SK-N-SH treated with all-trans-retinoic acid at 6 μM for 48 hours (cell line): ENCODE data around the gene SNCB.

Experiments
- ESRRG ChIP-seq: fragments of 250-450 bp; sonication (Bioruptor Pico); IDR thresholded peaks from 2 replicates; pipeline ENCODE4 v1.6.1; 2021; ENCODE audit warnings: mild to moderate bottlenecking
- GLIS3 ChIP-seq: fragments of 250-450 bp; sonication (Bioruptor Pico); IDR thresholded peaks from 2 replicates; pipeline ENCODE4 v1.5.0; 2020; ENCODE audit warnings: mild to moderate bottlenecking, moderate library complexity
- ZFP30 ChIP-seq: fragments of 450-650 bp; formaldehyde crosslinking; IDR thresholded peaks from 2 replicates; pipeline ENCODE4 v1.5.0; 2022; ENCODE audit warnings: mild to moderate bottlenecking, moderate library complexity
- TF ChIP-seq, protein P1 (sequence below): fragments of 250-450 bp; sonication (Bioruptor Pico); IDR thresholded peaks from 2 replicates; pipeline ENCODE4 v1.5.1; 2020; ENCODE audit warnings: low read depth, mild to moderate bottlenecking, moderate library complexity

DNA sequence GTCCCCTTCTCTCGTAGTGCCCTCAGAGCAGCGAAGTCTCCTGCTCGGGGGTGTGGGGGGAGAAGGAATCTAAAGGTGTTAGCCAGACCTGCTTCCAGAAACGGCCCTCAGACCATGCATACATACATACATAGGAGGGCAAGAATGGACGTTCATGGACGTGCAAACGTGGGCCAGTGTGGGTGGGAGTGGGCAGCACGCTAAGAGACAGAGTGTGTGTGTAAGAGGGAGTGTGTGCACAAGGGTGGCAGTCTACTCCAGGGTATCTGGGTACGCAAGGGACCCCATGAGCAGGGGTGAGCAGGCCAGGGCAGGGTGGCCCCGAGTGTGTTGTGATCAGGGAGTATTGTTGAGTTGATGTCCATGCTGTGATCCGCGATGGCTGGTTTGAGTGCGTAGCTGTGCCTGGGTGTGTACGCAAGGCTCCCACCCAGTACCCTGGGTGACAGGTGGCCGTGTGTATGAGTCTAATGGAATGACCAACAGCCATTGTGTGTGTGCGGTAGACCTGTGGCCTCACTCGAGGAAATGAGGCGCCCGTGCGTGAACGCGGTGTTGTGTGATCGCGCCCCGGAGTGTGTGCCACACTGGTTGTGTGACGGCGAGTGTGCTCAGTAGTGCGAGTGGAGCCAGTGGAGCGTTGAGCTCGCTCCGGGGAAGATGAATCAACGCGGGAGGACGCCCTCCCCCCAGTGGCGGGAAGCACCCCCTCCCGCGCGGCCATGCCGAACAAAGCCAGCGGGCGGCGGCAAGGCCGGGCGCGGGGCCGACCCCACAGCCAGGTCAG lies 21.2 kb downstream of the SNCB start:
- TF ChIP-seq, protein P1, sequence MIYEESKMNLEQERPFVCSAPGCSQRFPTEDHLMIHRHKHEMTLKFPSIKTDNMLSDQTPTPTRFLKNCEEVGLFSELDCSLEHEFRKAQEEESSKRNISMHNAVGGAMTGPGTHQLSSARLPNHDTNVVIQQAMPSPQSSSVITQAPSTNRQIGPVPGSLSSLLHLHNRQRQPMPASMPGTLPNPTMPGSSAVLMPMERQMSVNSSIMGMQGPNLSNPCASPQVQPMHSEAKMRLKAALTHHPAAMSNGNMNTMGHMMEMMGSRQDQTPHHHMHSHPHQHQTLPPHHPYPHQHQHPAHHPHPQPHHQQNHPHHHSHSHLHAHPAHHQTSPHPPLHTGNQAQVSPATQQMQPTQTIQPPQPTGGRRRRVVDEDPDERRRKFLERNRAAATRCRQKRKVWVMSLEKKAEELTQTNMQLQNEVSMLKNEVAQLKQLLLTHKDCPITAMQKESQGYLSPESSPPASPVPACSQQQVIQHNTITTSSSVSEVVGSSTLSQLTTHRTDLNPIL (CRISPR knock-in tag) = no peak
- TF ChIP-seq ZFP30 (no peak), GLIS3 (CRISPR knock-in tag) (no peak), ESRRG (no peak)
